Colon (tissue), 2 donors: Measurements from ENCODE around the gene MLX.
"Not testable (repeated sequence)": the region's sequence is repeated elsewhere in the genome, so short reads cannot be mapped to it uniquely, and the experiment has no call there.

ENCODE experiments used
- FAIRE-seq: peaks from 2 replicates; lab custom pipeline; 2012; peaks lifted over from hg19 to GRCh38; lab: Jason Lieb, UNC
- donor health status: control.
- donor health status: control.

Gene MLX

DNA sequence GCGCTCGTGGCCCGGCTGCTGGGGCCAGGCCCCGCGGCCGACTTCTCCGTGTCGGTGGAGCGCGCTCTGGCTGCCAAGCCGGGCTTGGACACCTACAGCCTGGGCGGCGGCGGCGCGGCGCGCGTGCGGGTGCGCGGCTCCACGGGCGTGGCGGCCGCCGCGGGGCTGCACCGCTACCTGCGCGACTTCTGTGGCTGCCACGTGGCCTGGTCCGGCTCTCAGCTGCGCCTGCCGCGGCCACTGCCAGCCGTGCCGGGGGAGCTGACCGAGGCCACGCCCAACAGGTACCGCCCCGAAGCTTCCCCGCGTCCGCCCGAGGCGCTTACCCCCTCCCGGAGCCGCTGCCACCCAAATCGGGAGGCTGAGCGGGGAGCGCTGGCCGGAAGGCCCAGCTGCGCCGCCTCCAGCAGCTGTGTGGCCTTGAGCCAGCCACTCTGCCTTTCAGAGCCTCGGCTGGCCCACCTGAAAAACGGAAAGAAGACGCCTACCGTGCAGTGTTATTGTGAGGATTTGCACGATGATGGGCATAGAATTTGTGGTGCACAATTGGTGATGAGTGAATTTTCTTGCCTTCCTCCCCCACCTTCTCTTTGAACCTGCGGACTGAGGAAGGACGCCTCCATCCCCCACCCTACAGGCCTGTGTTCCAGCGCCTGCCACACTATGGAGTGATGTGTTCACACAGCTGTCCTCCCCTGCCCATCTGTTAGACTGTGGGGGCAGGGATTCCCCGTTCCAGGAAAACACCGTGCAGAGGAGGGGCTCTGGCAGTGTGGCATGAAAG, 30.3 kb upstream of the MLX start:
- no peak for FAIRE-seq

GRCh38 chr17:42537156-42537805, 29.6 kb upstream of the MLX start:
- no peak for FAIRE-seq

GRCh38 chr17:42537826-42538451, 29.0 kb upstream of the MLX start:
- no peak for FAIRE-seq

DNA sequence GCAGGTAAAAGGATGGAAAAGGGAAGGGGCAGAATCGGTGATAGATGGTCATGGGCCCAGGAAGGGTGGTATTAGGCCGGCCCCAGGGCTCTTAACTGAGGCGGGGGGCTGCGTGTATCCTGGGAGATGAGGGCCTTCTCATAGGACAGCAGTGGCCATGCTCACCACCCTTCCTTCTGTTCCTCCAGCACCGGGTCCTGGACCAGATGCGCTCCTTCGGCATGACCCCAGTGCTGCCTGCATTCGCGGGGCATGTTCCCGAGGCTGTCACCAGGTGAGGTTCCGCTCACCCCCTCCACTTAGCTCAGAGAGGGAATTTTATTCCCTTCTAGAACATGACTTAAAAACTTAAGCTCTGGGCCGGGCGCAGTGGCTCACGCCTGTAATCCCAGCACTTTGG, 28.4 kb upstream of the MLX start:
- no peak for FAIRE-seq

- FAIRE-seq = not testable (repeated sequence)
These were observed 26.3 kb upstream of the MLX start for GRCh38 chr17:42540558-42540957.

DNA sequence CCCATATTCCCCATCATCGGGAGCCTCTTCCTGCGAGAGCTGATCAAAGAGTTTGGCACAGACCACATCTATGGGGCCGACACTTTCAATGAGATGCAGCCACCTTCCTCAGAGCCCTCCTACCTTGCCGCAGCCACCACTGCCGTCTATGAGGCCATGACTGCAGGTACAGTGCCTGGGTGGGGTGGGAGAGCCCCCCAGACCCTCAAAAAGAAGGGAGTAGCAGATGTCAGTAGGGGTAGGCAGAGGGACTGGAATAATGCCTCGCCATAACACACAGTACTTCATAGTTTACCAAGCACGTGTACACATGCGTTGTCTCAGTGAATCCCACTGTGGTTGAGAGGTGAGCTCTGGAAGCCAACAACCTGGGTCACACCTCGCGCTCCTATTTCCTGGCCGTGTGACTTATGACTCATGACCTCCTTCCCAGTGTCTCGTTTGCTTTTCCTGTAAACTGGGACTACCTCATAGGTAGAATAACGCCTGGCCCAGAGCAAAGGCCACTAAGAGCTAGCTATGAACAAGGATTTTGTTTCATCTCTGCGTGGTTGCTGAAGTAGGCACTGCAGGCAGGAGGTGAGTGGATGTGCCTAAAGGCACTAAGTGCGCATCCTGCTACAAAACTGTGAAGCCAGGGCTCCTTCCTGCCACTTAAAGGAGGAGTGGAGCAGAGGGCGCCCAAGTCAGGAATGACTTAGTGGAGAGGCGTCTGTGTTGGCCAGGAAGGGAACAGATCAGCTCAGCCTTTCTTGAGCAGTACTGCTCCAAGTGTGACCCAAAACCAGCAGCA, 25.7 kb upstream of the MLX start:
- no peak for FAIRE-seq

GRCh38 chr17:42543190-42544079, 23.5 kb upstream of the MLX start:
- no peak for FAIRE-seq

DNA sequence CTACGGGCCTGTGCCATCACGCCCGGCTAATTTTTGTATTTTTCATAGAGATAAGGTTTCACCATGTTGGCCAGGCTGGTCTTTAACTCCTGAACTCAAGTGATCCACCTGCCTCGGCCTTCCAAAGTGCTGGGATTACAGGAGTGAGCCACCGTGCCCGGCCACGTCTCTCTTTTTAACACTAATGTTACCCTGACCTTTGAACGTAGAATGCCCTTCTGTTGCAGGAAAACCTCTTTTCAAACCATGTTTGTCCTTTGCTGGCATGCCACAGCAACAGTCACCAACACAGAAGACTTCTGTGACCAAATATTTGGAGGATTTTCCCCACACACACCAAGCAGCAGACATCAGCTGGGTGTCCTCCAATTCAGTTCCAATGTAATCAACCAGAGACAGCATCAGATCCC, 22.0 kb upstream of the MLX start:
- no peak for FAIRE-seq

- FAIRE-seq = not testable (repeated sequence)
These were observed 21.0 kb upstream of the MLX start for GRCh38 chr17:42545755-42546505.

GRCh38 chr17:42547001-42547461, 19.9 kb upstream of the MLX start:
- FAIRE-seq = no peak

- no peak for FAIRE-seq
These were observed 19.2 kb upstream of the MLX start for GRCh38 chr17:42547698-42548069.

GRCh38 chr17:42548070-42548837, 18.6 kb upstream of the MLX start:
- FAIRE-seq = no peak

GRCh38 chr17:42548993-42549755, 17.7 kb upstream of the MLX start:
- FAIRE-seq = no peak

DNA sequence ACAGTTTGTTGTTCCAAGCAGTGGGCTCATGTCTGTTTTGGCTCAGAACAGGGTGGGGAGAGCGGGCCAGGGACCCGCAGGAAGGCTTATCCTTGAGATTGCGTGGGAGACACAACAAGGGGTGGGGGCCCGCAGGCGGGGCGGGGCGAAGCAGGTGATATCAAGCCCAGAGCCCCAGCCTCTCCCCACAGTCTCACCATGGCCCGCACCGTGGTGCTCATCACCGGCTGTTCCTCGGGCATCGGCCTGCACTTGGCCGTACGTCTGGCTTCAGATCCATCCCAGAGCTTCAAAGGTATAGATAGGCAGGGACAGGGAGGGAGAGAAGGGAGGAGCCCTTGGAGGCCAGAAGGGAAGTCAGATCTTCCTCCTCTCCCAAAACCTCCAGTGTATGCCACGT, 14.2 kb upstream of the MLX start, which contains the start of gene HSD17B1:
Gene HSD17B1 (plus strand): TSS at position 188 of the 400 bp plus-strand sequence. CDS start 11 bp downstream, at position 199.
- FAIRE-seq = not testable (repeated sequence)

GRCh38 chr17:42553161-42553818, 13.6 kb upstream of the MLX start:
- no peak for FAIRE-seq

GRCh38 chr17:42553866-42554249, 13.0 kb upstream of the MLX start:
- FAIRE-seq = no peak

GRCh38 chr17:42554250-42555121, 12.4 kb upstream of the MLX start:
- FAIRE-seq = no peak
